Esophagus squamous epithelium (tissue), 4 donors: ENCODE measurements around the gene CES2.
"Not testable (repeated sequence)": the region's sequence is repeated elsewhere in the genome, so short reads cannot be mapped to it uniquely, and the experiment has no call there.

ENCODE experiments used
- CTCF ChIP-seq, 6 experiments: fragments of 450-650 bp in 4 of 6; fragments of 200-600 bp in 2 of 6; sonication (generic) in 2 of 6; IDR thresholded peaks; one replicate each; pipeline ENCODE4 v1.5.1; 2016 to 2019; ENCODE audit warnings: antibody characterized with exemption in 6 of 6, mild to moderate bottlenecking in 4 of 6, moderate library complexity in 4 of 6
- POLR2A ChIP-seq, 4 donors: fragments of 450-650 bp; IDR thresholded peaks; one replicate each; pipeline ENCODE4 v1.6.1; 2017; ENCODE audit warnings: antibody characterized with exemption in 4 of 4, mild to moderate bottlenecking in 4 of 4, moderate library complexity in 3 of 4

GRCh38 chr16:66896682-66897081, 38.6 kb upstream of the CES2 start:
- not testable (repeated sequence) for TF ChIP-seq CTCF, POLR2A (IDR thresholded peaks at IDR 0.05)
